Activated gamma-delta T cell treated with anti-CD3 and anti-CD28 coated beads, Interleukin-2, amount 50 U/mL, for 16 hours (primary cell): Measurements from ENCODE around the gene ZXDA.

Experiments used
- DNase-seq: peaks from one replicate; pipeline ENCODE4 v3.0.0-alpha.2; 2020; ENCODE audit warnings: low read depth

The ZXDA gene

GRCh38 chrX:57871463-57871862 is 38.8 kb downstream of the ZXDA start:
- no peak for DNase-seq
